22Rv1 (cell line): Measurements from ENCODE around the gene GFPT1.

ENCODE experiments used
- H3K27ac ChIP-seq: fragments of 450-650 bp; 2 replicates; pipeline ENCODE4 v1.5.1; 2017
- ZFX ChIP-seq: fragments of 450-650 bp; IDR thresholded peaks from 2 replicates; pipeline ENCODE4 v1.6.1; 2017; ENCODE audit warnings: antibody characterized with exemption, borderline replicate concordance
- TF ChIP-seq, protein P1 (sequence below): fragments of 450-650 bp; IDR thresholded peaks from 2 replicates; pipeline ENCODE4 v1.5.1; 2017; ENCODE audit warnings: mild to moderate bottlenecking

GFPT1 gene

DNA sequence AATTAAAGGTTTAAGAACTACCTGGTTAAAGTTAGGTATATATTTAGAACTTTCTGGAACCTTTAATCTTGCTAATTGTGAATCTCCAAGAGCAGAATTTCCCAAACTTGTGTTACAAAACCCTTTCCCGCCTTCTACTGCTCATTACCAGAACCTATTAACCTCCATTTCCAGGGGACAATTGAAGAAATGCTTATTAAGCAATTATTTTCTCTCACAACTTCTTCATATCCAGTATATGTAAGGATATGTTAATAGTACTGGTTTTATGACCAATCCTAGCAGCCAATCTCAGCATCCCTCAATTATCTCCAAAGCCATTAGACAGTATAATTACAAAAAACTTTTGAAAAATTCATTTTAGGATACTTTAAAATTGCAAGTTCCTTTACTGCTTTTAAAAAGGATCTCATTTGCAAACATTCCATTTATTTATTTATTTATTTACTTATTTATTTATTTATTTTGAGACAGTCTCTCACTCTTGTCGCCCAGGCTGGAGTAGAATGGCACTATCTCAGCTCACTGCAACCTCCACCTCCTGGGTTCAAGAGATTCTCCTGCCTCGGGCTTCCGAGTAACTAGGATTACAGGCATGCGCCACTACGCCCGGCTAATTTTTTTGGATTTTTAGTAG lies 3.7 kb downstream of the GFPT1 start:
- no peak overlapping the region for H3K27ac ChIP-seq
- TF ChIP-seq ZFX = no peak
- TF ChIP-seq, protein P1, sequence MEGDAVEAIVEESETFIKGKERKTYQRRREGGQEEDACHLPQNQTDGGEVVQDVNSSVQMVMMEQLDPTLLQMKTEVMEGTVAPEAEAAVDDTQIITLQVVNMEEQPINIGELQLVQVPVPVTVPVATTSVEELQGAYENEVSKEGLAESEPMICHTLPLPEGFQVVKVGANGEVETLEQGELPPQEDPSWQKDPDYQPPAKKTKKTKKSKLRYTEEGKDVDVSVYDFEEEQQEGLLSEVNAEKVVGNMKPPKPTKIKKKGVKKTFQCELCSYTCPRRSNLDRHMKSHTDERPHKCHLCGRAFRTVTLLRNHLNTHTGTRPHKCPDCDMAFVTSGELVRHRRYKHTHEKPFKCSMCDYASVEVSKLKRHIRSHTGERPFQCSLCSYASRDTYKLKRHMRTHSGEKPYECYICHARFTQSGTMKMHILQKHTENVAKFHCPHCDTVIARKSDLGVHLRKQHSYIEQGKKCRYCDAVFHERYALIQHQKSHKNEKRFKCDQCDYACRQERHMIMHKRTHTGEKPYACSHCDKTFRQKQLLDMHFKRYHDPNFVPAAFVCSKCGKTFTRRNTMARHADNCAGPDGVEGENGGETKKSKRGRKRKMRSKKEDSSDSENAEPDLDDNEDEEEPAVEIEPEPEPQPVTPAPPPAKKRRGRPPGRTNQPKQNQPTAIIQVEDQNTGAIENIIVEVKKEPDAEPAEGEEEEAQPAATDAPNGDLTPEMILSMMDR = no peak

DNA sequence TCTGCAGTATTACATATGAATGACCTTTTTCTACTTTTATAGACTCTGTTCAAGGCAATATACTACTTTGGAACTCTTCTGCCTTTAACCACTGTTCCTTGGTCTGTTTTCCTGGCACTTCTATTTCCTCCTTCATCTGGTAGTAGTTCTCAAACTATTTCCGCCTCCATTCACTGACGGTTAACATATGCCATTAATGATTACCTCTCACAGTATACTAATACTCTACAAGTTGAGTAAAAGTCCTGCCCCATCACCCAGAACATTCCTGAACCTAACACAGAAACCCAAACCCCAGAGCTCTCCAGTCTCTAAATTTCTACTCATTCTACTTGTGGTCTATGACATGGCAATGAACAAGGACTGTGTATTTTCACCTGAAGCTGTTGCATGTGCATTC lies 4.5 kb downstream of the GFPT1 start:
- H3K27ac ChIP-seq = no peak overlapping the region
- no peak for TF ChIP-seq ZFX
- TF ChIP-seq, protein P1 = no peak

DNA sequence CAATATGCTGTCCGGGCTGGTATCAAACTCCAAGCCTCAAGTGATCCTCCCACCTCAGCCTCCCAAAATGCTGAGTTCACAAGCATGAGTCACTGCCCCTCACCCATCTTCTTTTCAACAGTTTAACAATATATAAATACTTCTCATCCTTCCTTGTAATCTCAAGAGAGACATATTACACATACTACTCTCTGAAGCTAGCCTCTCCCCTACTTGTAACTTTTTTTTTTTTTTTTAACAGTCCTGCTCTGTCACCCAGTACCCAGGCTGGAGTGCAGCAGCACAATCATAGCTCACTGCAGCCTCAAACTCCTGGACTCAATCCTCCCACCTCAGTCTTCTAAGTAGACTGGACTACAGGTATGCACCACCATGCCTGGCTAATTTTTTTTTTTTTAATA lies 5.7 kb downstream of the GFPT1 start:
- no peak overlapping the region; the same call in 1 of the 2 replicates for H3K27ac ChIP-seq
- TF ChIP-seq, protein P1 = no peak
- no peak for TF ChIP-seq ZFX

DNA sequence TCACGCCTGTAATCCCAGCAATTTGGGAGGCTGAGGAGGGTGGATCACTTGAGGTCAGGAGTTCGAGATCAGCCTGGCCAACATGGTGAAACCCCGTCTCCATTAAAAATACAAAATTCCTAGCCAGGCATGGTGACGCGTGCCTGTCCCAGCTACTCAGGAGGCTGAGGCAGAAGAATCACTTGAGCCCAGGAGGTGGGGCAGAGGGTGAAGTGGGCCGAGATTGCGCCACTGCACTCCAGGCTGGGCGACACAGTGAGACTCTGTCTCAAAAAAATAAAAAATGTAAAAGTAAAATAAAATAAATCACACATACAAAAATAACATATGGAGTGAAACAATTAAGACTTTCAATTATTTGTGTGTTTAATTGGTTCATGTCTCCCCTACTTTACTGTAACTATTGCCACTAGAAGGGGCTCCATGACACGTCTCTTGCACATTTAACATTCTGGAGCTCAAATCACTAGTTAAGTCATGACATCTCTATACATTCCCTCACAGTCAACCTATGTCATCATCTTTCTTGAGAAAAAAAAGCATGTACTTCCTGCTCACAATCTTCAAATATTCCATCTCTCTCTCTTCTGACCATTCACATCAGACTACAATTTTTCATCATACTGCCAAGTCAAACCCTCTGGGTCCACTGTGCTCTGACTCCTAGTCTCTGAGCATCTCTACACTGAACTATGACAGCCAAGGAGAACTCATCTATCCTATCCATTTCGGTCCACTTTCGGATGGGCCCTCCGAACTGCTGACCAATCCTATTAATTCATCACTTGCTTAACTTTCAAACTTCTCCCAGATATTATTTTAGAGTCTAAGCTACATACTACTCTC lies 6.7 kb downstream of the GFPT1 start:
- TF ChIP-seq, protein P1 = no peak
- TF ChIP-seq ZFX = no peak
- H3K27ac ChIP-seq = no peak overlapping the region

DNA sequence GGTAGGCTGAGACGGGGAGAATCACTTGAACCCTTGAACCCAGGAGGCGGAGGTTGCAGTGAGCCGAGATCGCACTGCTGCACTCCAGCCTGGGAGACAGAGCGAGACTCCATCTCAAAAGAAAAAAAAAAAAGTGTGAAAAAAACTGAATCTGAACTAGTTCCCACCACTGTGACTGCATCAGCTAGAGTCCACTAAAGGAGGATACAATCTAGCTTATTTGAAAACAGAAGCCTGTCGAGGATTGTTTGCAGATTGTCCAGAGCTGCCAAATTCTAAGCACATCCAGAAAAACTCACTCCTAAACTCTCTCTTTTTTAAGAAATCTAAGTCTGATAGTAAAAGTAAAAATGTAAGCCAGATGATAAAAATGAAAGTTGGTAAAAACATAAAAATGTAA lies 10.6 kb downstream of the GFPT1 start:
- no peak overlapping the region for H3K27ac ChIP-seq
- no peak for TF ChIP-seq ZFX
- TF ChIP-seq, protein P1 = no peak

DNA sequence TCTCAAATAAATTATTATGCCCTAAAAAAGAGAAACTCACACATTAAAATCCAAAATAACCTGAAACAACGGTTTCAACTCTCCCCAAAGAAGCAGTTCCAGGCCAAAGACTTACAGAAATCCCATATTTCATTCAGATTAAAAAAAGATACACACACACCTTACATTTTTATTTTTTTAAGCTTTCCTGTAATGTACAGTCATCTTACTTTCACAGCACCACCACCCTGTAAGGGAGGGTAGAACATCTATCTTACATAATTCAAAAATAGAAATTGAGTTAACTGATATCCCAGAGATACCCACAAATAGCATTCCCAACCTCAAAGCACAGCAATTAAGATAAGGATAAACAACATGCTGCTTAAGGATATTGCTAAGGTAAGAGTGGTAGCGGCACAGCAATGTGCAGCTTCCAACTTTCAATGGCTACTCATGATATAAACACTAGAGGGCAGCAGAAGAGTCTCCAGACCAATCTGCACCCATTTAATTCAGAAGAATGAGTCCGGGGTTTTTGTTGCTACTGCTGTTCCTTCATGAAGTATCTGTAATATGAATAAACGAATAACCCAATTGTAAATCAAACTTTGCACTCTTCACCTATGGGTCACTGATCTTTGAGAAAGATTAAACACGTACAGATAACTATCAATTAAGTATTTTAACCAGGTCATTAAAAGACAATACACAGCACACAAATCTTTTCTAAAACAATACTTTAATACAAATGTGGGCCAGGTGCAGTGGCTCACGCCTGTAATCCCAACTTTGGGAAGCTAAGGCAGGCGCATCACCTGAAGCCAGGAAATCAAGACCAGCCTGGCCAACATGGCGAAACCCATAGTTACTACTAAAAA lies 11.3 kb downstream of the GFPT1 start:
- H3K27ac ChIP-seq = no peak overlapping the region
- no peak for TF ChIP-seq ZFX
- TF ChIP-seq, protein P1 = peak; percentile 79
